GM12874 (cell line): Measurements from ENCODE around the gene DHRS1.

Experiments
- TF ChIP-seq, protein P1 (sequence below): IDR thresholded peaks from 2 replicates; pipeline ENCODE4 v1.5.1; 2011; ENCODE audit warnings: low read depth, mild to moderate bottlenecking, control low read depth, low read length, moderate library complexity; ENCODE audit not compliant: insufficient read depth

The DHRS1 gene

DNA sequence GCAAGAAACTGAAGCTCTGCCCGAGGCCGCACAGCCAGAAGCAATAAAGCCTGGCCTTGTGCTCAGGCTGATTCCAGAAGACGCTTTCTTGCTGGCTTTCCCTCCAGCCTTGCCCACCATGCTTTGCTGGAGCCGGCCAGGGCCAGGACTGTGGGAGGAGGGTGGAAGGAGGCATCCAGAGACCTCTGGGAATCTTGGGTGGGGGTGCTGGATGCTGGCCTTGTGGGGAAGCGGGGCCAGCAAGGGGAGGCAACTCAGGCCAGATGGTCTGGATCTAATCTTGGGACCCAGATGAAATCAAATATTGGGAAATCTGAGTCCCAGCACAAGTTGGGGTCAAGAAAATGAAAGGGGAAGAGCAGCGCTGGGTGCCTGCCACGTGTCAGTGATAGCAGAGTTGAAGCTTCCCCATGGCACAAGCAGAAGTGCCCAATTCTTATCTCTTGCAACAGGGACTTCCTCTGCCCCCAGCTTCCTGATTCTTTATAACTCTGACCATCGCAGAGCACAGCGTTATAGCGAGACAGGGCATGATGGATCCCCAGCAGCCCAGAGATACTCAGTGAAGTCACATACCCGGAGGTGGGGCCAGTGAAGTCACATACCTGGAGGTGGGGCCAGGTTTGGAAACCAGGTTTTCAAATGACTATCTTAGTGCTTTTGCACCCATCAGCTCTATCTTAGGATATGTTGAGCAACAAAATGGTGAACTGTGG is 21.8 kb downstream of the DHRS1 start:
- TF ChIP-seq, protein P1, sequence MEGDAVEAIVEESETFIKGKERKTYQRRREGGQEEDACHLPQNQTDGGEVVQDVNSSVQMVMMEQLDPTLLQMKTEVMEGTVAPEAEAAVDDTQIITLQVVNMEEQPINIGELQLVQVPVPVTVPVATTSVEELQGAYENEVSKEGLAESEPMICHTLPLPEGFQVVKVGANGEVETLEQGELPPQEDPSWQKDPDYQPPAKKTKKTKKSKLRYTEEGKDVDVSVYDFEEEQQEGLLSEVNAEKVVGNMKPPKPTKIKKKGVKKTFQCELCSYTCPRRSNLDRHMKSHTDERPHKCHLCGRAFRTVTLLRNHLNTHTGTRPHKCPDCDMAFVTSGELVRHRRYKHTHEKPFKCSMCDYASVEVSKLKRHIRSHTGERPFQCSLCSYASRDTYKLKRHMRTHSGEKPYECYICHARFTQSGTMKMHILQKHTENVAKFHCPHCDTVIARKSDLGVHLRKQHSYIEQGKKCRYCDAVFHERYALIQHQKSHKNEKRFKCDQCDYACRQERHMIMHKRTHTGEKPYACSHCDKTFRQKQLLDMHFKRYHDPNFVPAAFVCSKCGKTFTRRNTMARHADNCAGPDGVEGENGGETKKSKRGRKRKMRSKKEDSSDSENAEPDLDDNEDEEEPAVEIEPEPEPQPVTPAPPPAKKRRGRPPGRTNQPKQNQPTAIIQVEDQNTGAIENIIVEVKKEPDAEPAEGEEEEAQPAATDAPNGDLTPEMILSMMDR, result no peak

DNA sequence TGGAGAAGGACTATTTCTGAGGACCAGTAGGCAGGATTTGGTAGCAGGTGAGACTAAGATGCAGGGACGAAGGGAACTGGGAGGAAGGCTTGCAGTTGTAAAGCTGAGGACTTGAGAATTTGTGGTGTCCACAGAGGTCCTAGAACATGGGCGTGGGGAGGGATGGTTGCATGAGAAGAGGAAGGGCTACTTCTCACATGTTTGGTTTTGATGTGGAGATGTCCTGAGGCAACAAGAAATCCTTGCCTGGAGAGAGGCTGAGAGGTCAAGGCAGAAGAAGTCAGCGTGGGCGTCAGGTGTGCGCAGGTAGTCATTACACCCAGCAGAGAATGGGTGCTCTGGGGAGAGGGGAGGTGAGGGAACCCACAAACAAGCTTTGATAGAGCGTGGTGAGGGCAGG is 22.5 kb downstream of the DHRS1 start:
- TF ChIP-seq, protein P1, result no peak

- TF ChIP-seq, protein P1, result no peak
Measured at GRCh38 chr14:24274101-24274543, 25.5 kb downstream of the DHRS1 start.

DNA sequence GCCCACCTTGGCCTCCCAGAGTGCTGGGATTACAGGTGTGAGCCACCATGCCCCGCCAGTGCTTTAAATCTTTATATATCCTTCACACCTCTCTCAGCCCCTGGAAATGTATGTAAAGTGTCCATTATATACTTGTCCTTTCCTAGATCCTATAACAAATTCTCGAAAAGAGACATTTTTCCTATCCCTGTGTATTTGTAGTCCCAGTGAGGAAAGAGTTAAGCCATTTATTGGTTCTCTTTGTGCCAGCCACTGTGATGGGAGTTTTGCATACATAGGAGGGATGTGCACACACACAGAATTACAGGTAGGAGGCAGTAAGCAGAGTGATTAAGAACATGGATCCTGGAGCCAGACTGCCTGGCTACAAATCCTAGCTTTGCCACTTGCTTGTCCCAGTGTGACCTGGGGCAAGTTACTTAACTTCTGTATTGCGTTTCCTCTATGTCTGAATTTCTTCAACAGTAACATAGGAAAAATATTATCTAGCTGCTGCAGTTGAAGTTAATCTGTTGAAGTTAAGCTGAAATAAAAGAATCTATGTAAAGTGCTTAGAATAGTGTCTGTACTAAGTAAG is 26.1 kb downstream of the DHRS1 start:
- TF ChIP-seq, protein P1, result 0 out of 2 replicates have a peak, but pooled peaks have one; percentile 16

DNA sequence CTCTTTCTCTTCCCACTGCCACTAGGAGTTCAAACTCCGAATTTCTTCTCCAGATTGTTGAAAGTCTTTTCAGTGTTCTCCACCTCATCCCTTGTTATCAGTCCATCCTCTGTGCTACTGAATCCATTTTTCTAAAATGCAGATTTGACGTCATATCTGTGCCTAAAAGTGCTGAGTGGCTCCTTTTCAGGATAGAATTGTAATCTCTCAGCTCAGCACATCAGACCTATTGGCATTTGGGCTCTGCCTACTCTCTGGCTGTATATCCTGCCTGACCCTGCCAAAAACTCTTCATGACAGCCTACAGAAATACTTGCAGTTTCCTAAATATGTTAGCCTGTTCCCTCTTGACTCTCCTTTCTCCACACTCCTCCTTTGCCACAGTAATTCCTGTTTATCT is 27.1 kb downstream of the DHRS1 start:
- TF ChIP-seq, protein P1, result no peak

GRCh38 chr14:24271834-24272263 is 27.7 kb downstream of the DHRS1 start:
- TF ChIP-seq, protein P1, result no peak

- TF ChIP-seq, protein P1, result peak; percentile 92
Measured at GRCh38 chr14:24271134-24271833, 28.3 kb downstream of the DHRS1 start, which contains the start of gene RABGGTA. TSS of gene RABGGTA (minus strand) at chr14:24271597. CDS start at chr14:24271115, 482 bp downstream.
